B cell (primary cell): ENCODE results near the gene SMC1A. TPM values are rescaled to one million over a fixed set of nuclear protein-coding genes. Genes with fewer than 3 reads are reported as not detected.

Source experiments
- ATAC-seq: fragments of 200-7000 bp; cut with Tn5 transposase; one replicate; pipeline ENCODE4 v1.10.0; 2021; ENCODE audit warnings: low read depth, mild to moderate bottlenecking, moderate number of reproducible peaks, moderate library complexity
- CTCF ChIA-PET: fragments of 350-600 bp; sonication (Branson Sonifier 250); formaldehyde crosslinking; loops from one replicate; lab custom pipeline; 2021; ENCODE audit warnings: antibody characterized with exemption, inconsistent platforms; lab: Charles Lee
- POLR2A ChIA-PET: fragments of 350-600 bp; sonication (Branson Sonifier 250); formaldehyde crosslinking; loops from one replicate; lab custom pipeline; 2021; ENCODE audit warnings: antibody characterized with exemption; lab: Charles Lee
- DNase-seq: peaks from one replicate; pipeline ENCODE4 v3.0.0; 2013
- H2AFZ ChIP-seq: 2 replicates; pipeline ENCODE4 v1.6.1; 2012; ENCODE audit warnings: mild to moderate bottlenecking, low read depth, low read length; ENCODE audit not compliant: insufficient read depth, poor library complexity, severe bottlenecking
- H3K27ac ChIP-seq, 2 donors: 1 replicate in 1 of 2; 2 replicates in 1 of 2; pipeline ENCODE4 v1.5.1; 2012 to 2013; ENCODE audit warnings: low read length in 2 of 2, mild to moderate bottlenecking in 2 of 2, moderate library complexity in 1 of 2
- H3K27me3 ChIP-seq, 4 experiments: fragments of 200-600 bp in 1 of 4; sonication (generic) in 1 of 4; replicated peaks in 1 of 4; 1 replicate in 2 of 4; 2 replicates in 2 of 4; pipeline versions ENCODE4 v1.6.1 to v1.7.0; 2013 to 2016; ENCODE audit warnings: low read length in 3 of 4, mild to moderate bottlenecking in 2 of 4, mixed read lengths in 1 of 4, moderate library complexity in 1 of 4; ENCODE audit not compliant: insufficient read depth in 4 of 4, control insufficient read depth in 3 of 4; ENCODE audit errors: control extremely low read depth in 1 of 4
- H3K36me3 ChIP-seq, 2 experiments: replicated peaks in 1 of 2; 1 replicate in 1 of 2; 2 replicates in 1 of 2; pipeline versions ENCODE4 v1.6.1 to v1.7.1; 2013; ENCODE audit warnings: low read length in 1 of 2; ENCODE audit not compliant: insufficient read depth in 2 of 2, control insufficient read depth in 1 of 2; ENCODE audit errors: control extremely low read depth in 1 of 2, extremely low read depth in 1 of 2
- H3K4me1 ChIP-seq, 2 donors: fragments of 200-600 bp in 1 of 2; sonication (generic) in 1 of 2; 1 replicate in 1 of 2; 2 replicates in 1 of 2; pipeline versions ENCODE4 v1.5.1 to v1.6.1; 2013 to 2017; ENCODE audit warnings: low read length in 2 of 2; ENCODE audit not compliant: control insufficient read depth in 2 of 2, insufficient read depth in 2 of 2
- H3K4me2 ChIP-seq: replicated peaks from 2 replicates; pipeline ENCODE3; 2012; ENCODE audit warnings: mild to moderate bottlenecking, low read depth, low read length; ENCODE audit not compliant: poor library complexity, severe bottlenecking
- H3K4me3 ChIP-seq, 5 experiments: fragments of 200-600 bp in 1 of 5; sonication (generic) in 1 of 5; 1 replicate in 3 of 5; 2 replicates in 2 of 5; pipeline versions ENCODE4 v1.5.1 to v1.7.0; 2011 to 2016; ENCODE audit warnings: low read length in 4 of 5, mild to moderate bottlenecking in 4 of 5, low read depth in 2 of 5, control low read depth in 1 of 5, moderate library complexity in 1 of 5; ENCODE audit not compliant: insufficient read depth in 1 of 5; ENCODE audit errors: control extremely low read depth in 1 of 5, extremely low read depth in 1 of 5
- H3K79me2 ChIP-seq: fragments of 200-600 bp; sonication (generic); one replicate; pipeline ENCODE4 v1.6.0; 2016; ENCODE audit warnings: low read length; ENCODE audit not compliant: control insufficient read depth, insufficient read depth
- H3K9ac ChIP-seq: fragments of 200-600 bp; sonication (generic); 2 replicates; pipeline ENCODE4 v1.6.1; 2017; ENCODE audit warnings: mild to moderate bottlenecking, low read length, moderate library complexity
- H3K9me3 ChIP-seq, 3 donors: one replicate each; pipeline versions ENCODE4 v1.6.1 to v1.7.1; 2013; ENCODE audit warnings: low read length in 2 of 3; ENCODE audit not compliant: control insufficient read depth in 2 of 3, insufficient read depth in 1 of 3; ENCODE audit errors: control extremely low read depth in 1 of 3
- H4K20me1 ChIP-seq: 2 replicates; pipeline ENCODE4 v1.6.0; 2012; ENCODE audit warnings: mild to moderate bottlenecking, low read length; ENCODE audit not compliant: insufficient read depth, control insufficient read depth, poor library complexity, severe bottlenecking
- H3K27ac Mint-ChIP-seq: one replicate; pipeline ENCODE4 v1.8.0; 2021; ENCODE audit warnings: mixed read lengths
- H3K27me3 Mint-ChIP-seq: one replicate; pipeline ENCODE4 v1.8.0; 2021; ENCODE audit warnings: mixed read lengths
- H3K4me1 Mint-ChIP-seq: one replicate; pipeline ENCODE4 v1.8.0; 2021; ENCODE audit warnings: mixed read lengths
- H3K4me3 Mint-ChIP-seq: one replicate; pipeline ENCODE4 v1.8.0; 2021; ENCODE audit warnings: mixed read lengths
- H3K9me3 Mint-ChIP-seq: one replicate; pipeline ENCODE4 v1.8.0; 2022; ENCODE audit warnings: mixed read lengths; ENCODE audit not compliant: insufficient read depth
- EZH2 ChIP-seq: IDR thresholded peaks from 2 replicates; pipeline ENCODE4 v1.6.1; 2012; ENCODE audit warnings: borderline replicate concordance, low read depth, mild to moderate bottlenecking, moderate library complexity, low read length; ENCODE audit not compliant: insufficient read depth, poor library complexity, severe bottlenecking
- WGBS: methylation state at CpG from one replicate; pipeline ENCODE4 v1.1.5; 2013; ENCODE audit warnings: missing lambda C conversion rate; ENCODE audit not compliant: insufficient coverage; 5-methylcytosine and 5-hydroxymethylcytosine counted together
- intact Hi-C: fragments of 100-400 bp; cut with micrococcal nuclease; formaldehyde crosslinking; loops from one replicate; pipeline ENCODE4 v1.10.0; 2022
- polyA plus RNA-seq: library from polyadenylated mRNA; depleted of rRNA; stranded (reverse); fragments of >200 nt; gene quantifications from 2 replicates; pipeline ENCODE4 v1.2.3, GENCODE V29; 2012
- total RNA-seq, 2 donors: library from RNA; stranded (reverse); fragments of 120-200 nt in 1 of 2; gene quantifications; 1 replicate in 1 of 2; 2 replicates in 1 of 2; pipeline versions ENCODE4 v1.2.3 to v1.2.4, GENCODE V29; 2013 to 2022
- TF ChIP-seq, protein P1 (sequence below): fragments of 200-600 bp; IDR thresholded peaks from one replicate; pipeline ENCODE4 v1.8.0; 2022; ENCODE audit warnings: antibody characterized with exemption, mild to moderate bottlenecking

Gene SMC1A
- total and polyA plus RNA-seq, 2 donors (not counting 1 experiment from before 2014, with no cell fraction given): 17.3 to 67.6 TPM

DNA sequence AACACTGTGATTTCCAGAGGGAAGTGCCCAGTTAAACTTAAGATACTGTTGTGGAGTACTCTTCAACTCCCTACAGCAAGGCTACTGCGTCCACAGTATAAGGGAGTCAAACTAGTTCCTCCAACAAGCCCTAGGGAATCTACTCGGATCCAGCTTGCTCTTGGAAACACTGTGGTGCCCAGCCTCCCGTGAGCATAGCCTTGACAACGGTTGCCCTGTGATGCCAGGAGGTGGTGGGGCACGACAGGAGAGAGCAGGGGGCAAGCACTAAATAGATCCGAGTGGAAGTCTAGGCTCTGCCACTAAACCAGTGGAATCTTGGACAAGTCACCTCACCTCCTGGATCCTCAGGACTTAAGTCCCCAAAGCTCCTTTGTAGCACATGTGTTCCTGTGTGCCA is 45.6 kb downstream of the SMC1A start:
- Histone ChIP-seq H2AFZ (no peak overlapping the region), H4K20me1 (no peaks in the 10 kb centered on the region), H3K79me2 (no peaks in the 10 kb centered on the region), H3K9me3 (no peaks in the 10 kb centered on the region), H3K9ac (no peak overlapping the region), H3K27me3 (no peaks in the 10 kb centered on the region), H3K36me3 (peaks cover 0 to 30% of the 10 kb centered on the region in 2 experiments), H3K4me3 (no peak overlapping the region), H3K4me2 (no peak overlapping the region), H3K4me1 (no peaks in the 10 kb centered on the region), H3K27ac (no peak overlapping the region)
- Mint-ChIP-seq H3K27ac (no peak overlapping the region), H3K4me1 (no peaks in the 10 kb centered on the region), H3K27me3 (no peaks in the 10 kb centered on the region), H3K4me3 (no peak overlapping the region), H3K9me3 (no peaks in the 10 kb centered on the region)
- ATAC-seq (no peak), DNase-seq (no peak)
- POLR2A ChIA-PET: interaction anchor here (0.6 kb wide), 1 partner anchor 294 kb away, joined by 3 read pairs; no protein-coding TSS in a partner anchor
- CTCF ChIA-PET: no interaction called here
- intact Hi-C loops: no loop called here
- WGBS: 96% methylated on average over 3 of the region's 6 CpGs
- no peak for TF ChIP-seq EZH2
- TF ChIP-seq, protein P1, sequence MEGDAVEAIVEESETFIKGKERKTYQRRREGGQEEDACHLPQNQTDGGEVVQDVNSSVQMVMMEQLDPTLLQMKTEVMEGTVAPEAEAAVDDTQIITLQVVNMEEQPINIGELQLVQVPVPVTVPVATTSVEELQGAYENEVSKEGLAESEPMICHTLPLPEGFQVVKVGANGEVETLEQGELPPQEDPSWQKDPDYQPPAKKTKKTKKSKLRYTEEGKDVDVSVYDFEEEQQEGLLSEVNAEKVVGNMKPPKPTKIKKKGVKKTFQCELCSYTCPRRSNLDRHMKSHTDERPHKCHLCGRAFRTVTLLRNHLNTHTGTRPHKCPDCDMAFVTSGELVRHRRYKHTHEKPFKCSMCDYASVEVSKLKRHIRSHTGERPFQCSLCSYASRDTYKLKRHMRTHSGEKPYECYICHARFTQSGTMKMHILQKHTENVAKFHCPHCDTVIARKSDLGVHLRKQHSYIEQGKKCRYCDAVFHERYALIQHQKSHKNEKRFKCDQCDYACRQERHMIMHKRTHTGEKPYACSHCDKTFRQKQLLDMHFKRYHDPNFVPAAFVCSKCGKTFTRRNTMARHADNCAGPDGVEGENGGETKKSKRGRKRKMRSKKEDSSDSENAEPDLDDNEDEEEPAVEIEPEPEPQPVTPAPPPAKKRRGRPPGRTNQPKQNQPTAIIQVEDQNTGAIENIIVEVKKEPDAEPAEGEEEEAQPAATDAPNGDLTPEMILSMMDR: no peak

DNA sequence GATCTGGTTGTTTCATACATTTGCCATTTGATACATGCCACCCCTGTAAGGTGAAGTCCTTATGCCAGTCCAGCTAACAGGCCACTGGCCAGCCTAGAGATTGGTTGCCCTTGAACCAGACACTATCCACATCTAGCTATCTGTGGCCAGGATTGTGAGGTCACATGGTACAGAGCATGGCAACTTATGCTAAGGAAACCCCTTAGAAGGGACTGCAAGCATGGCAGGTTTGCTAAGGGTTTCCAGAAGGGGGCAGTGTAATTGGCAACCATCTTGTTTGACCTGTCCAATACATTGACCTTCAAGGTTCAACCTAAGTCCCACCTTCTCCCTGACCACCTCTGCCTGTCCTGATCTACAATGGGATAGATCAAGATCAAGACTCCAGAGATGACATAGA is 47.5 kb downstream of the SMC1A start:
- H3K27ac Mint-ChIP-seq: no peak overlapping the region

More for the DNA sequence above, 47.5 kb downstream of the SMC1A start:
- Mint-ChIP-seq H3K4me3 (no peak overlapping the region), H3K9me3 (no peaks in the 10 kb centered on the region), H3K27me3 (no peaks in the 10 kb centered on the region), H3K4me1 (no peaks in the 10 kb centered on the region)
- intact Hi-C loops: no loop called here
- no peaks in the 10 kb centered on the region for H3K27me3 ChIP-seq
- no peak for TF ChIP-seq EZH2
- TF ChIP-seq, protein P1: no peak
- peaks cover 0 to 12% of the 10 kb centered on the region in 2 experiments for H3K36me3 ChIP-seq
- no peak overlapping the region for H3K4me2 ChIP-seq
- DNase-seq (no peak), ATAC-seq (no peak)
- H3K9ac ChIP-seq: no peak overlapping the region
- H4K20me1 ChIP-seq: no peaks in the 10 kb centered on the region
- H2AFZ ChIP-seq: no peak overlapping the region
- ChIA-PET CTCF (no interaction called here), POLR2A (no interaction called here)
- no peaks in the 10 kb centered on the region for H3K4me1 ChIP-seq
- no peak overlapping the region for H3K27ac ChIP-seq
- H3K79me2 ChIP-seq: no peaks in the 10 kb centered on the region
- H3K4me3 ChIP-seq: no peak overlapping the region
- no peaks in the 10 kb centered on the region for H3K9me3 ChIP-seq
